Measurements from ENCODE around the gene FN3K. TPM values are rescaled to one million over a fixed set of nuclear protein-coding genes. Genes with fewer than 3 reads are reported as not detected.
A peak's percentile ranks its signal among the peaks of the same experiment; 100 is the strongest.

FN3K gene
- total and polyA plus RNA-seq, 2 of the 4 experiments (the other 2 are of a cell fraction) = 0.90 to 2.9 TPM

DNA sequence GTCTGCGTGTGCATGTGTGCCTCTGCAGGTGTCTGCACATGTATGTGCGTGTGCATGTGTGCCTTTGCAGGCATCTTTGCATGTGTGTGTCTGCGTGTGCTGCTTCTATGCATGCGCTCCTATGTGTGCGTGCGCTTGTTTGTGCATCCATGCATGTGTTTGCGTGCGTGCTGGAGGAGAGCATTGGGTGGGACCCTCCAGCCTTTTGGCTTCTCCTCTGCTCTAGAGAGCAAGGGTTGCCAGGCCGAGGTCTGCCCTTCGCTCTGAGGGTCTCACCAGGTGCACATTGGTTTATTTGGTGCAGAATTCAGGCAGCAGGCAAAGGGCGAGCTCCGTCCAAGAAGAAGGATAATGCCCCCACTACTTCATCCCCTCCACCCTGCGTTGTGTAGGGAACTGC, 35.9 kb upstream of the FN3K start:
- Histone ChIP-seq H3K79me1 (ENCODE audit: low read depth in 1 of 2, low read length in 2 of 2) (peaks cover 0 to 1% of the 10 kb centered on the region in 2 experiments; a peak in 2 of 4 replicates), H3K4me3 (ENCODE audit: insufficient read depth, low read depth, low read length) (no peak overlapping the region), H2BK15ac (ENCODE audit: low read depth, low read length) (no peak overlapping the region), H3K27me3 (ENCODE audit: control insufficient read depth, insufficient read depth, low read length) (peaks cover 4% of the 10 kb centered on the region; the same call in 1 of the 2 replicates), H2AFZ (replicated peaks; ENCODE audit: low read length, poor library complexity) (no peak overlapping the region), H3K27ac (ENCODE audit: insufficient read depth, low read length) (no peak overlapping the region), H2AK5ac (ENCODE audit: low read depth, low read length) (no peak overlapping the region), H4K91ac (ENCODE audit: insufficient read depth, low read depth, low read length) (no peak overlapping the region), H3K9ac (ENCODE audit: low read depth, low read length) (no peak overlapping the region), H4K5ac (ENCODE audit: low read depth, low read length) (no peak overlapping the region), H3K4ac (ENCODE audit: low read depth, low read length) (no peak overlapping the region), H3K4me2 (ENCODE audit: low read depth, low read length) (peak overlapping the region; percentile 91), H3K4me1 (ENCODE audit: control insufficient read depth, insufficient read depth, low read length) (peaks cover 6% of the 10 kb centered on the region; the same call in 1 of the 2 replicates), H3K9me1 (ENCODE audit: insufficient read depth, low read length) (peaks cover 5% of the 10 kb centered on the region), H3K36me3 (ENCODE audit: control insufficient read depth, insufficient read depth, low read length) (no peaks in the 10 kb centered on the region), H4K8ac (ENCODE audit: low read depth in 2 of 2, low read length in 2 of 2) (no peak overlapping the region), H3K14ac (replicated peaks; ENCODE audit: low read depth, low read length) (no peak overlapping the region), H2BK120ac (ENCODE audit: low read depth, low read length) (no peak overlapping the region), H3K18ac (ENCODE audit: low read depth, low read length) (no peak overlapping the region), H2BK5ac (ENCODE audit: low read depth, low read length, poor library complexity, severe bottlenecking) (no peak overlapping the region), H2BK20ac (ENCODE audit: low read depth, low read length) (no peak overlapping the region), H4K20me1 (ENCODE audit: insufficient read depth, low read length) (no peaks in the 10 kb centered on the region), H3K9me3 (ENCODE audit: control insufficient read depth, insufficient read depth, low read length) (peaks cover 1% of the 10 kb centered on the region; the same call in 1 of the 2 replicates), H2AK9ac (replicated peaks; ENCODE audit: low read depth, low read length, poor library complexity) (no peak overlapping the region), H3K56ac (ENCODE audit: extremely low read depth, insufficient read depth, low read length) (no peak overlapping the region), H3K23ac (ENCODE audit: low read depth, low read length) (peak overlapping the region; percentile 80; the same call in 1 of the 2 replicates)
- intact Hi-C loops (cut with micrococcal nuclease) = loop anchor here (2.0 kb wide), 1 partner anchor 53 kb away; the partner anchor contains the start of gene TBCD
- WGBS, 2 experiments (ENCODE audit: extremely low coverage in 2 of 2, insufficient read length in 1 of 2) = 83% methylated on average over 7 of the region's 13 CpGs; no CpG with 5 or more reads in 1 of the 2 experiments
- dilution Hi-C loops (cut with HindIII; ENCODE audit: low sequenced_read_pairs, unreplicated experiment) = no loop called here
- ChIA-PET CTCF (no interaction called here), POLR2A (ENCODE audit: unreplicated experiment) (no interaction called here)
- TF ChIP-seq RFX5 (IDR thresholded peaks at IDR 0.05; ENCODE audit: low read depth, low read length) (no peak), POLR2A (IDR thresholded peaks at IDR 0.05; ENCODE audit: low read depth, low read length) (no peak), RAD21 (IDR thresholded peaks at IDR 0.05; ENCODE audit: low read length) (no peak), CHD1 (IDR thresholded peaks at IDR 0.05; ENCODE audit: low read depth, low read length) (no peak), CEBPB (IDR thresholded peaks at IDR 0.05; ENCODE audit: low read depth, low read length) (no peak), NFE2L2 (IDR thresholded peaks at IDR 0.05; ENCODE audit: low read depth, low read length) (no peak), CTCF (conservative IDR thresholded peaks at IDR 0.05; ENCODE audit: low read depth, low read length) (no peak), SMC3 (IDR thresholded peaks at IDR 0.05; ENCODE audit: low read depth, low read length) (no peak), MAZ (IDR thresholded peaks at IDR 0.05; ENCODE audit: borderline replicate concordance, low read depth, low read length) (no peak), MAFK (IDR thresholded peaks at IDR 0.05; ENCODE audit: low read depth, low read length) (no peak), RCOR1 (IDR thresholded peaks at IDR 0.05; ENCODE audit: insufficient replicate concordance, low read length) (no peak), FOS (IDR thresholded peaks at IDR 0.05; ENCODE audit: low read depth, low read length) (no peak), MXI1 (IDR thresholded peaks at IDR 0.05; ENCODE audit: borderline replicate concordance, low read depth, low read length) (no peak), BHLHE40 (IDR thresholded peaks at IDR 0.05; ENCODE audit: low read depth, low read length) (no peak)
- TF ChIP-seq, protein P1, sequence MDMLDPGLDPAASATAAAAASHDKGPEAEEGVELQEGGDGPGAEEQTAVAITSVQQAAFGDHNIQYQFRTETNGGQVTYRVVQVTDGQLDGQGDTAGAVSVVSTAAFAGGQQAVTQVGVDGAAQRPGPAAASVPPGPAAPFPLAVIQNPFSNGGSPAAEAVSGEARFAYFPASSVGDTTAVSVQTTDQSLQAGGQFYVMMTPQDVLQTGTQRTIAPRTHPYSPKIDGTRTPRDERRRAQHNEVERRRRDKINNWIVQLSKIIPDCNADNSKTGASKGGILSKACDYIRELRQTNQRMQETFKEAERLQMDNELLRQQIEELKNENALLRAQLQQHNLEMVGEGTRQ (IDR thresholded peaks at IDR 0.05; ENCODE audit: low read depth, low read length) = no peak
- TF ChIP-seq, protein P2, sequence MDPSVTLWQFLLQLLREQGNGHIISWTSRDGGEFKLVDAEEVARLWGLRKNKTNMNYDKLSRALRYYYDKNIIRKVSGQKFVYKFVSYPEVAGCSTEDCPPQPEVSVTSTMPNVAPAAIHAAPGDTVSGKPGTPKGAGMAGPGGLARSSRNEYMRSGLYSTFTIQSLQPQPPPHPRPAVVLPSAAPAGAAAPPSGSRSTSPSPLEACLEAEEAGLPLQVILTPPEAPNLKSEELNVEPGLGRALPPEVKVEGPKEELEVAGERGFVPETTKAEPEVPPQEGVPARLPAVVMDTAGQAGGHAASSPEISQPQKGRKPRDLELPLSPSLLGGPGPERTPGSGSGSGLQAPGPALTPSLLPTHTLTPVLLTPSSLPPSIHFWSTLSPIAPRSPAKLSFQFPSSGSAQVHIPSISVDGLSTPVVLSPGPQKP (IDR thresholded peaks at IDR 0.05; ENCODE audit: borderline replicate concordance, low read depth, low read length) = no peak
- DNase-seq (no peak), ATAC-seq (ENCODE audit: low read depth) (no peak)
- in situ Hi-C loops (cut with MboI; ENCODE audit: low sequenced_read_pairs) = no loop called here
- no TSS peak for BruUV-seq (replicated peaks)
